K562 (cell line): ENCODE measurements around the gene ERC2. TPM values are rescaled to one million over a fixed set of nuclear protein-coding genes. Genes with fewer than 3 reads are reported as not detected.

Experiments
- ATAC-seq: fragments of 200-7000 bp; cut with Tn5 transposase; 3 replicates; pipeline ENCODE4 v1.9.1; 2020; ENCODE audit warnings: moderate library complexity
- BruUV-seq: library from RNA; stranded (reverse); fragments of 400-500 nt; replicated peaks from 2 replicates; lab custom pipeline; 2021; lab: Mats Ljungman, UMichigan
- CTCF ChIA-PET: fragments of 300-600 bp; formaldehyde crosslinking; extraction: SDS; loops from one replicate; lab custom pipeline; 2021; ENCODE audit warnings: low intra/inter-chr PET ratio; lab: Yijun Ruan, JAX
- POLR2A ChIA-PET: fragments of 300-600, 350-650 bp; sonication (Branson Sonifier 250); formaldehyde crosslinking; extraction: SDS; loops from one replicate; lab custom pipeline; 2021; ENCODE audit warnings: antibody characterized with exemption, inconsistent platforms; lab: Yijun Ruan, JAX
- DNase-seq, 4 experiments: peaks; one replicate each; pipeline versions ENCODE4 v3.0.0 to v3.0.0-alpha.2; 2011 to 2018; ENCODE audit warnings: low spot score in 3 of 4, mixed read lengths in 3 of 4; ENCODE audit errors: extremely low read depth in 1 of 4
- FAIRE-seq: peaks from 2 replicates; lab custom pipeline; 2011; peaks lifted over from hg19 to GRCh38; lab: Jason Lieb, UNC
- H2AFZ ChIP-seq: 2 replicates; pipeline ENCODE4 v1.6.0; 2011; ENCODE audit warnings: low read depth, low read length, control low read depth, inconsistent platforms
- H3K27ac ChIP-seq: fragments of 200-600 bp; 3 replicates; pipeline ENCODE4 v1.8.0; 2011; ENCODE audit warnings: low read depth, mild to moderate bottlenecking, control low read depth, inconsistent platforms, low read length, moderate library complexity, mixed read lengths; ENCODE audit errors: extremely low read depth
- H3K27me3 ChIP-seq, 2 experiments: fragments of 300-600 bp in 1 of 2; 2 replicates in 1 of 2; 3 replicates in 1 of 2; pipeline versions ENCODE4 v1.6.0 to v1.8.0; 2011; ENCODE audit warnings: inconsistent platforms in 2 of 2, low read length in 2 of 2, mild to moderate bottlenecking in 1 of 2, mixed read lengths in 1 of 2, moderate library complexity in 1 of 2; ENCODE audit not compliant: control insufficient read depth in 2 of 2, insufficient read depth in 2 of 2
- H3K36me3 ChIP-seq: fragments of 300-600 bp; 3 replicates; pipeline ENCODE4 v1.8.0; 2011; ENCODE audit warnings: mild to moderate bottlenecking, low read length, inconsistent platforms; ENCODE audit not compliant: control insufficient read depth, insufficient read depth
- H3K4me1 ChIP-seq, 2 experiments: fragments of 200-600 bp in 1 of 2; replicated peaks in 1 of 2; 2 replicates in 1 of 2; 3 replicates in 1 of 2; pipeline versions ENCODE4 v1.5.1 to v1.8.0; 2011; ENCODE audit warnings: inconsistent platforms in 2 of 2, low read length in 2 of 2, mild to moderate bottlenecking in 1 of 2, mixed read lengths in 1 of 2, moderate library complexity in 1 of 2; ENCODE audit not compliant: control insufficient read depth in 2 of 2, insufficient read depth in 2 of 2
- H3K4me2 ChIP-seq: 2 replicates; pipeline ENCODE4 v1.6.1; 2011; ENCODE audit warnings: low read length, control low read depth, inconsistent platforms, mixed read lengths; ENCODE audit not compliant: insufficient read depth
- H3K4me3 ChIP-seq: fragments of 200-600 bp; sonication (generic), shearing (Covaris generic); 2 replicates; pipeline ENCODE4 v1.5.1; 2016; ENCODE audit warnings: control low read depth, inconsistent platforms
- H3K79me2 ChIP-seq: fragments of 200-600 bp; 3 replicates; pipeline ENCODE4 v1.8.0; 2011; ENCODE audit warnings: low read length, inconsistent platforms; ENCODE audit not compliant: control insufficient read depth, insufficient read depth
- H3K9ac ChIP-seq, 2 experiments: 2 replicates each; pipeline versions ENCODE4 v1.6.0 to v1.6.1; 2011; ENCODE audit warnings: low read depth in 2 of 2, low read length in 2 of 2, control low read depth in 1 of 2, inconsistent platforms in 1 of 2, mild to moderate bottlenecking in 1 of 2, mixed read lengths in 1 of 2; ENCODE audit not compliant: insufficient read depth in 1 of 2
- H3K9me1 ChIP-seq: one replicate; pipeline ENCODE4 v1.6.0; 2011; ENCODE audit warnings: inconsistent platforms, mild to moderate bottlenecking, low read length, moderate library complexity; ENCODE audit not compliant: control insufficient read depth, insufficient read depth
- H3K9me3 ChIP-seq: replicated peaks from 2 replicates; pipeline ENCODE4 v1.5.1; 2011; ENCODE audit warnings: low read depth, low read length, inconsistent platforms; ENCODE audit not compliant: control insufficient read depth, insufficient read depth
- H4K20me1 ChIP-seq: replicated peaks from 2 replicates; pipeline ENCODE4 v1.6.1; 2011; ENCODE audit warnings: low read length, inconsistent platforms, mixed read lengths; ENCODE audit not compliant: control insufficient read depth, insufficient read depth
- KDM2B ChIP-seq: fragments of 250-450 bp; sonication (Bioruptor Pico); IDR thresholded peaks from 2 replicates; pipeline ENCODE4 v1.8.0; 2021; ENCODE audit warnings: mild to moderate bottlenecking, moderate library complexity
- MAFK ChIP-seq: IDR thresholded peaks from 2 replicates; pipeline ENCODE4 v1.6.1; 2011; ENCODE audit warnings: low read length, improper control_type of control experiment
- NFYB ChIP-seq: IDR thresholded peaks from 2 replicates; pipeline ENCODE4 v1.6.1; 2011; ENCODE audit warnings: mild to moderate bottlenecking, moderate library complexity; ENCODE audit not compliant: insufficient read length; ENCODE audit errors: extremely low read depth
- NR4A1 ChIP-seq, 2 experiments: fragments of 250-450 bp in 1 of 2; fragments of 450-650 bp in 1 of 2; sonication (Bioruptor Pico) in 1 of 2; IDR thresholded peaks; 2 replicates each; pipeline versions ENCODE4 v1.4.0 to v1.6.1; 2016 to 2020; ENCODE audit warnings: mild to moderate bottlenecking in 2 of 2, missing compliant biosample characterization in 1 of 2, missing genetic modification characterization in 1 of 2, moderate library complexity in 1 of 2
- SMC3 ChIP-seq: conservative IDR thresholded peaks from 2 replicates; pipeline ENCODE4 v1.6.1; 2011; ENCODE audit warnings: low read depth, low read length, improper control_type of control experiment; ENCODE audit not compliant: insufficient read depth
- ZNF280A ChIP-seq: fragments of 450-650 bp; IDR thresholded peaks from 2 replicates; pipeline ENCODE4 v1.6.1; 2018; ENCODE audit warnings: mild to moderate bottlenecking, low read depth; ENCODE audit not compliant: partially characterized antibody
- ZNF586 ChIP-seq: fragments of 450-650 bp; formaldehyde crosslinking; conservative IDR thresholded peaks from 2 replicates; pipeline ENCODE4 v1.4.0; 2020; ENCODE audit warnings: mild to moderate bottlenecking, moderate library complexity
- WGBS: fragments of 100-300 bp; shearing (Covaris generic); methylation state at CpG from one replicate; pipeline ENCODE4 v1.1.6; 2016; ENCODE audit warnings: low coverage, mixed read lengths; ENCODE audit not compliant: insufficient coverage; ENCODE audit errors: missing lambda C conversion rate; 5-methylcytosine and 5-hydroxymethylcytosine counted together
- in situ Hi-C: fragments of 300-500 bp; cut with MboI; formaldehyde crosslinking; loops from 4 replicates; pipeline ENCODE4 v1.15.0; 2018; ENCODE audit warnings: inconsistent platforms, mixed read lengths
- intact Hi-C: fragments of 100-400 bp; cut with micrococcal nuclease; formaldehyde crosslinking; loops from 2 replicates; pipeline ENCODE4 v1.14.2; 2022
- polyA plus RNA-seq, 8 experiments: library from polyadenylated mRNA; depleted of rRNA in 4 of 8; stranded (reverse) in 5 of 8; unstranded in 3 of 8; fragments of >200 nt; fragmentation: Nextera tagmentation in 2 of 8; fragmentation: Illumina TruSeq in 1 of 8; extraction: Ambion mirVana in 2 of 8; extraction: Trizol in 1 of 8; gene quantifications; 2 replicates each; pipeline versions ENCODE4 v1.2.1 to v1.2.3, GENCODE V29; 2011 to 2014; ENCODE audit warnings: inconsistent platforms in 1 of 8, missing spikeins in 1 of 8
- total RNA-seq, 7 experiments: library from RNA; depleted of rRNA in 6 of 7; stranded (reverse); fragments of >200 nt in 6 of 7; fragmentation: Illumina TruSeq in 2 of 7; extraction: Trizol in 2 of 7; gene quantifications; 2 replicates each; pipeline versions ENCODE4 v1.2.1 to v1.2.3, GENCODE V29; 2011 to 2021; ENCODE audit warnings: low replicate concordance in 1 of 7

ERC2 gene
- total and polyA plus RNA-seq, 9 of the 15 experiments (the other 6 are each of a cell fraction or from before 2014, with no cell fraction given): 0.04 to 0.18 (median 0.07) TPM; not detected in 2

GRCh38 chr3:55955891-55956477, 512.3 kb downstream of the ERC2 start:
- H3K79me2 ChIP-seq: no peaks in the 10 kb centered on the region
- TF ChIP-seq ZNF280A (no peak), NR4A1 (CRISPR knock-in tag; IDR thresholded peaks at IDR 0.05) (no peak), NR4A1 (tag; IDR thresholded peaks at IDR 0.05) (no peak), MAFK (no peak), ZNF586 (CRISPR knock-in tag) (no peak), KDM2B (CRISPR knock-in tag) (no peak), SMC3 (no peak), NFYB (no peak)
- no peak overlapping the region for H2AFZ ChIP-seq
- H4K20me1 ChIP-seq: no peaks in the 10 kb centered on the region
- ChIA-PET CTCF (no interaction called here), POLR2A (interaction anchor here (0.7 kb wide), 1 partner anchor 29 kb away, joined by 6 read pairs; no protein-coding TSS in a partner anchor)
- FAIRE-seq: no peak
- ATAC-seq: no peak
- WGBS: 0% methylated on average over 4 of the region's 4 CpGs
- no peak overlapping the region for H3K9ac ChIP-seq
- no peak overlapping the region for H3K4me2 ChIP-seq
- no peaks in the 10 kb centered on the region for H3K27me3 ChIP-seq
- no peak overlapping the region for H3K4me3 ChIP-seq
- intact Hi-C loops (no loop called here), in situ Hi-C loops (no loop called here)
- H3K9me1 ChIP-seq: no peaks in the 10 kb centered on the region
- BruUV-seq: no TSS peak
- H3K4me1 ChIP-seq: no peaks in the 10 kb centered on the region
- no peak for DNase-seq
- H3K27ac ChIP-seq: no peak overlapping the region
- no peaks in the 10 kb centered on the region for H3K9me3 ChIP-seq
- no peaks in the 10 kb centered on the region for H3K36me3 ChIP-seq
